Left renal cortex interstitium (tissue), 4 donors: ENCODE measurements around the gene DOP1A. TPM values are rescaled to one million over a fixed set of nuclear protein-coding genes. Genes with fewer than 3 reads are reported as not detected.
A peak's percentile ranks its signal among the peaks of the same experiment; 100 is the strongest.

Experiments used
- DNase-seq, 4 donors: peaks; one replicate each; pipeline ENCODE4 v3.0.0-alpha.2; 2013; ENCODE audit warnings: low read depth in 4 of 4, low spot score in 2 of 4, missing footprints in 1 of 4
- polyA plus RNA-seq, 4 donors: library from polyadenylated mRNA; unstranded; fragments of 120-200 nt; gene quantifications; one replicate each; pipeline ENCODE4 v1.2.1, GENCODE V29; 2013; ENCODE audit not compliant: insufficient read length in 4 of 4

Gene DOP1A, protein sequence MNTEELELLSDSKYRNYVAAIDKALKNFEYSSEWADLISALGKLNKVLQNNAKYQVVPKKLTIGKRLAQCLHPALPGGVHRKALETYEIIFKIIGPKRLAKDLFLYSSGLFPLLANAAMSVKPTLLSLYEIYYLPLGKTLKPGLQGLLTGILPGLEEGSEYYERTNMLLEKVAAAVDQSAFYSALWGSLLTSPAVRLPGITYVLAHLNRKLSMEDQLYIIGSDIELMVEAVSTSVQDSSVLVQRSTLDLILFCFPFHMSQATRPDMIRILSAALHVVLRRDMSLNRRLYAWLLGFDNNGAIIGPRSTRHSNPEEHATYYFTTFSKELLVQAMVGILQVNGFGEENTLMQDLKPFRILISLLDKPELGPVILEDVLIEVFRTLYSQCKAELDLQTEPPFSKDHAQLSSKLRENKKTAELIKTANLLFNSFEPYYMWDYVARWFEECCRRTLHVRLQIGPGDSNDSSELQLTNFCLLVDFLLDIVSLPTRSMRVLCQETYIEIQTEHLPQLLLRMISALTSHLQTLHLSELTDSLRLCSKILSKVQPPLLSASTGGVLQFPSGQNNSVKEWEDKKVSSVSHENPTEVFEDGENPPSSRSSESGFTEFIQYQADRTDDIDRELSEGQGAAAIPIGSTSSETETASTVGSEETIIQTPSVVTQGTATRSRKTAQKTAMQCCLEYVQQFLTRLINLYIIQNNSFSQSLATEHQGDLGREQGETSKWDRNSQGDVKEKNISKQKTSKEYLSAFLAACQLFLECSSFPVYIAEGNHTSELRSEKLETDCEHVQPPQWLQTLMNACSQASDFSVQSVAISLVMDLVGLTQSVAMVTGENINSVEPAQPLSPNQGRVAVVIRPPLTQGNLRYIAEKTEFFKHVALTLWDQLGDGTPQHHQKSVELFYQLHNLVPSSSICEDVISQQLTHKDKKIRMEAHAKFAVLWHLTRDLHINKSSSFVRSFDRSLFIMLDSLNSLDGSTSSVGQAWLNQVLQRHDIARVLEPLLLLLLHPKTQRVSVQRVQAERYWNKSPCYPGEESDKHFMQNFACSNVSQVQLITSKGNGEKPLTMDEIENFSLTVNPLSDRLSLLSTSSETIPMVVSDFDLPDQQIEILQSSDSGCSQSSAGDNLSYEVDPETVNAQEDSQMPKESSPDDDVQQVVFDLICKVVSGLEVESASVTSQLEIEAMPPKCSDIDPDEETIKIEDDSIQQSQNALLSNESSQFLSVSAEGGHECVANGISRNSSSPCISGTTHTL (N-terminal part only)
- polyA plus RNA-seq: 10 to 100 TPM; 26.3 to 42.1 (median 36.2) TPM

DNA sequence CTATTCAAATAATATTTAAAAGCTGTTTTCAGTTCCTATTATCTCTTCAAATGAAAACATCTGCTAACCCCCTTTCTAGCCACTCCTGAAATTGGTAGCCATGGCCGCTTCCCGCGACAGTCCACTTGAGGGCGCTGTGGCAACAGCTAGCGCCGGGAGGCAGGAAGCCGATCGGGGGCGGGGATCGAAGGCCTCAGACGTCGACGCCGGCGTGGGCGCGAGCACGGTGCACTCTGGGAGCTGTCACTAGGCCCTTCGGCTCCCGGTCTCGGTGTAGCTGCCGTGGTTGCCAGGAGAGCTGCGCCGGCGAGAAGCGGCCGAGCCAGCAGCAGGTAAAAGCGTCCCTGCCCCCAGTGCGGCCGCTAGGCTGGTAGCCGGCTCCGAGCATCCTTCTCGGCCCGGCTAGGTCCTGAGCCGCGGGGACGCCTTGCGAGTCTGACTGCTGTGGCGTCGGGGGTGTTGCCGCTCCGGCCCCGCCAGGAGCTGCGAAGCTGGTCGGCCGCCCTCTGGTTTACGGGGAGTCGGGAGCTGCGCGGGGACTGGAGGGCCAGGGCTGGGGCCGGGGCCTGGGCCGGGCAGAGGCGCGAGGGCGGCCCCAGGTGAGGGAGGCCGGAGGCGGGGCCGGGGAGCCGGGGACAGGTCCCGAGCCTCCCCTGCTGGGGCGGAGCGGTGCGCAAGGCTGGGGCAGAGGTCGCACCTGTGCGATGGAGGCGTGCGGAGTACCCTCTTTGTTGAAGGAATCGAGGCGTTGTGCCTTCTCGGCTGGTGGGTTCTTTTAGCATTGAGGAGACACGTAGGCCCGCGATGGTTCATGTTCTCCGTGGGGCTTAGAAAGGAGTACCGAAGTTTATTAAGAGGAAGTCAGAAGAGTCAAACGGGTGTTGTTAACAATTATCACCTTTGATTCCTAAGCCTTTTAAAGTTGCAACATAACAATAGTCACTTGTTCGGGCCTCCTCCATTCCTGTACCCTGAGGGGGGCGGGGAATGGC lies at the start of gene DOP1A:
Gene DOP1A, plus strand, starts transcription at position 224 of the 992 bp plus-strand sequence. CDS start 29,307 bp downstream, outside the sequence.
- DNase-seq: peak; percentile 77 to 89 (median 81)

- DNase-seq: no peak
These were observed 47.7 kb upstream of the DOP1A start for GRCh38 chr6:83019741-83020140.

- DNase-seq: no peak
These were observed 35.8 kb upstream of the DOP1A start for GRCh38 chr6:83031689-83032088.

GRCh38 chr6:83038246-83038645 lies 29.2 kb upstream of the DOP1A start:
- no peak for DNase-seq

DNA sequence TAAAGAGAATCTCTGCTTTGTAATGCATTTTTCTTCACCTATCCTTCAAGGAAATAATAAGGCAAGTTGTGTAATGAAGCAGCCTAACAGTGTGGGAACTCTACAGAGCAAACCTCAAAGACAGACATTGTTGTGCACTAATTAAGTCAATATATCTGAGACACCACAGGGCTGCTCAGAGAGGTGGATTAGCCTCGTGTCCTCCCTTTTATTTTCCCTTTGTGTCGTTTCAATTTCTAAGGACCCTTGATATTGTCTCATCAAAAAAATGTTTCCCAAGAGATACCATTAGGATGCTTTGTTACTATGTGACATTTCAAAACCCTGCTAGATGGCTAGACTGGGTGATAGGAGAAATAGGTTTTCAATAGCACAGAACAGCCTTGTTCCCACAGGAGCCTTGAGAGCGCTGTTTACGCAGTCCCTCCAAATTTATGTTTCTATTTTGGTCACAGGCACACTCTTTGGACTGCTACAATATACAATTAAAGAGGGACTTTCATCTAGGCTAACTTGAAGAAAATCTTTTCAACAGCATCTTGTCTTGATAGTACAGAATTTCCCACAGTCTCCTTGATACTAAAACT lies 24.9 kb upstream of the DOP1A start:
- DNase-seq: no peak

DNA sequence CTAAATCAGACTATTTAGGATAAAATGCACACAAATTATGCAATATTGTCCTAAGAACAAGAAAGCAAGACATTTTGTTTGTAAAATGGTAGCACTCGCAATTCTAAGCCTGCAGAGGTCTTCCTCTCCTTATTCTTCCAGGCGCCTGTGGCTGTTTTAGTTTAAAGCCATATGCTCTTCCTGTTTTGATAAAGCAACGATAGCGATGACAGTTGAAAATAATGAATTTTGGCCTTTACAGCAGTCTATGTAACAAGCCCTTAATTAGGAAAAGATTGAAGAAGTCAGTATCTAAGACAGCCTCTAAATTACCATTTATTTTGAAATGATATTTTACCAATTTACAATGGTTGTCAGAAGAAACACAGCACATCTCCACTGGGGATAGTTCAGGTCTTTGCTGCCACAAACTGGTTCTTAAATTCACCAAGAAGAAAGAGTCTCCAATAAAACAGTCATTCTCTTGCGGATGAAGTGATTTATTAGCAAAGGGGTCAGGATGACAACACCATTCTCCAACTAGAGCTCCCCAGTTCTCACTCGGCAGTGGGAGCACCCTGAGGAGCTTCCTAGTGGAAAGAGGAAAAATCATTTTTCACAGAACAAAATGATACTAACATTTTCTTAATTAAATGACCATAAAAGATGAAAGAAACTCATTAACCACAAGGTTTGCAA lies 23.2 kb upstream of the DOP1A start:
- no peak for DNase-seq

GRCh38 chr6:83047065-83047754 lies 20.3 kb upstream of the DOP1A start:
- no peak for DNase-seq

GRCh38 chr6:83051377-83052172 lies 15.9 kb upstream of the DOP1A start:
- DNase-seq: no peak

GRCh38 chr6:83053678-83054077 lies 13.8 kb upstream of the DOP1A start:
- DNase-seq: no peak

- DNase-seq: peak in 1 of 4 donors; percentile 41
These were observed 12.0 kb upstream of the DOP1A start for GRCh38 chr6:83055366-83055964.

DNA sequence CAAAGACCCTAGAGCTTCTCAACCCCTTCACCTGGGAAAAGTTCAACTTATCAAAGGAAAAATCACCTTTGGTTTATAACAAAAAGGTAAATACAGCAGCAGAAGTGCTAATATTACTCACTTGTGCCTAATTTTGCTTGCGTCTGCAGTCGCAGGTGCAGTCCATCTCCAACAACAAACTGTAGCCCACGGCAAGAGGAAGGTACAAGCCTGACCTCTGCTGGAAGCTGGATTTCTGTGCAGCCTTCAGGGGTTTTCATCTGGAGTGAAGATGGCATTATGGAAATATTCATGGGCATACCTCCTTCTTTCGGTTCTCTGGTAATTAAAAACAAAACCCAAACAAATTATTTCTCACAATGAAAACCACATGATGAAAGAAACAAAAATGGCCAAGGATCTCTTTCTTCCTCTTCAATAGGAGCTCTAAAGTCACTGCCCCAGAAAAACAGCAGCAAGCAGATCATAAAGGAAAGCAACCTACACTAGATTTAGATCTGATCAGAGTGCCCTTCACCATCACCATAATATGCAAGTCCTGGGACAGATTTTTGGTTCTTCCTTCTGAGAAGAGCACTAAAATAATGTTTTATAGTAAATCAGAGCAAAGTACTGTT lies 9.7 kb upstream of the DOP1A start:
- DNase-seq: peak in 1 of 4 donors; percentile 34

DNA sequence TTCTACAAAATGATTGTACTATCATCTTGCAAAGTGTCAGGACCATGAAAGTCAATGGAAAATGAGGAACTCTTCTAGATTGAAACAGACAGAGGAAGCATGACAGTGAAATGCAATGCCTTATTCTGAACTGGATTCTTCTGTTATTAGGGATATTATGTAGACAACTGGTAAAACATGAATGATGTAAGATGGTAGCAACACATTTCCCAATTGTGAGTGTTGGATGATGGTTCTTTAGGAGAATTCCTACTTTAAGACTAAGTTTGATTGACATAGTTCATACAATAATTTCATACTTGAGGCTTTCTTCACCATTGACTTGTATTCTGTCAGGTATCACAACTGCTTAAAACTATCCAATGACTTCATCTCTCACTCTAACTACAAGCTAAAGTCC lies 6.3 kb upstream of the DOP1A start:
- DNase-seq: no peak

GRCh38 chr6:83062225-83062624 lies 5.2 kb upstream of the DOP1A start:
- no peak for DNase-seq

DNA sequence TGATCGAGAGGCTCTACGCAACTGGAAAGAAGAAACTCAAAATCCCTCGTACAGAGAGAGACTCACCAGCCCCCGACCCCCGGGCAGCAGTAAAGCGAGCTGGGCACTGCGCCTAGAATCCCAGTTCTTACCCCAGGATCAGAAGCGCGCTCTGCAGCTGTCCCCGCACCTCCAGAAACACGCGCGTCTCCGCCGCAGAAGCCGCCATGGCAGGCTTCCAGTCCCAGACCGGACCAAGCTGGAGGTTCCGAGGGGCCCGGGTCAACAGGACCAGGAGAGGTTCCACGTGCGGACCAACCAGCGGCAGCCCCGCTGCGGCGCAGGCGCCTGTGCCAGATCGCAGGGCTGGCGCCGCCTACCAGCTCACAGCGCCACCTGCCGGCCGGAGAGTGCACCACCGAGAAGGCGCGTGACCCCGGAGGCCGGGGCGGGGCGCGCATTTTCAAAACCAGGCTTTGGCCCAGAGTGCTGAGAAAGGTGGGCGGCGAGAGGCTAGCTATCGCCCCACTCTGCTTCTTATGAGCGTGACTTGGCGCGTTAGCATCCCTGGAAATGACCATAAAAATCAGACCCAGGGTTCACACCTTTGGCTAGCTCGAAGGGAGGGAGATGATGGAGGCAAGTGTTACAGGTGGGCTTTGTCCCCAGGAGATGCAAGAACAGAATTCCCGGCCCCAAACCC lies 1.8 kb upstream of the DOP1A start, which contains the start of gene UBE3D:
Gene UBE3D, minus strand, starts transcription at position 331 of the 682 bp plus-strand sequence. Its CDS starts 123 bp downstream, at position 208.
- DNase-seq: peak; percentile 67 to 79 (median 74)

GRCh38 chr6:83068616-83069015 lies 1.1 kb downstream of the DOP1A start:
- DNase-seq: no peak

DNA sequence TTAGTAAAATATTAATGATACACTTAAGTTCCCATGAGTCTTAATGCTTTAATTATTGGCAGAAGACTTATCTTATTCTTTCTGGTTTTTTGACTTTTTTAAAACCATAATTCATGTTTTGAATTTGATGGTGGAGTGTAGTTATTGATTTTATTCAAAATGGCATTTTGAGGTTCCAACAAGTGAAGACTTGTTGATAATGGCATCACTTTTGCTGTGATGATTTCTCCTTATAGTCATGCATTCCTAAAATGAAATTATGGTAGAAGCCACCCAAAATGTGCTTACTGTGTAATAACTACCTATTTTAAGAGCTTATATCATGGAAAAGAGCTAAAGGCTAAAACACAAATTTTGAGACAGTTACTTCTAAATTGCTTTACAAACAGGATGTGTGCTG lies 2.2 kb downstream of the DOP1A start:
- no peak for DNase-seq
